Testis (tissue), 2 donors: ENCODE measurements around the gene TGDS.

Source experiments
- CTCF ChIP-seq, 3 experiments: fragments of 450-650 bp in 2 of 3; fragments of 200-600 bp in 1 of 3; sonication (generic) in 1 of 3; IDR thresholded peaks; one replicate each; pipeline ENCODE4 v1.5.1; 2016 to 2019; ENCODE audit warnings: antibody characterized with exemption in 3 of 3, mild to moderate bottlenecking in 2 of 3, moderate library complexity in 1 of 3
- POLR2A ChIP-seq: fragments of 450-650 bp; IDR thresholded peaks from one replicate; pipeline ENCODE4 v1.6.1; 2017; ENCODE audit warnings: antibody characterized with exemption, mild to moderate bottlenecking, moderate library complexity

GRCh38 chr13:94623316-94623715 lies 27.4 kb upstream of the TGDS start:
- TF ChIP-seq CTCF (IDR thresholded peaks at IDR 0.05): no peak
- TF ChIP-seq POLR2A: no peak
